C4-2B (cell line): ENCODE results near the gene CDK5RAP1.

Experiments
- ZFX ChIP-seq: fragments of 450-650 bp; IDR thresholded peaks from 2 replicates; pipeline ENCODE4 v1.6.1; 2017
- TF ChIP-seq, protein P1 (sequence below): fragments of 450-650 bp; conservative IDR thresholded peaks from 2 replicates; pipeline ENCODE4 v1.5.1; 2017; ENCODE audit warnings: mild to moderate bottlenecking

DNA sequence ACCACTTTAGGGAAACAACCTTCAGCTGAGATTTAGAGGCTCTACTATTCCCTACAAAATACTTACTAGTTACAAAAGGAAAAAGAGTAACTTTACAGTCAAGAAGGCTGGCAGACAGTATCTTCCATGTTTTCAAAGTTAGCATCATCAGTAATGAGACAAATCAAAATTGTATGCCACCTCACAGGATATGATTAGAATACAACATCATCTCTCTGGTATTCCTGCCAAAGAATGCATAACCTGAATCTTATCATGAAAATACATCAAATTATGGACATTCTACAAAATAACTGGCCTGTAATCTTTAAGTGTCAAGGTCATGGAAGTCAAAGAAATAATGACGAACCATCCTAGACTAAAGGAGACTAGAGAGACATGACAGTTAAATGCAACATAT lies 38.4 kb downstream of the CDK5RAP1 start:
- TF ChIP-seq, protein P1, sequence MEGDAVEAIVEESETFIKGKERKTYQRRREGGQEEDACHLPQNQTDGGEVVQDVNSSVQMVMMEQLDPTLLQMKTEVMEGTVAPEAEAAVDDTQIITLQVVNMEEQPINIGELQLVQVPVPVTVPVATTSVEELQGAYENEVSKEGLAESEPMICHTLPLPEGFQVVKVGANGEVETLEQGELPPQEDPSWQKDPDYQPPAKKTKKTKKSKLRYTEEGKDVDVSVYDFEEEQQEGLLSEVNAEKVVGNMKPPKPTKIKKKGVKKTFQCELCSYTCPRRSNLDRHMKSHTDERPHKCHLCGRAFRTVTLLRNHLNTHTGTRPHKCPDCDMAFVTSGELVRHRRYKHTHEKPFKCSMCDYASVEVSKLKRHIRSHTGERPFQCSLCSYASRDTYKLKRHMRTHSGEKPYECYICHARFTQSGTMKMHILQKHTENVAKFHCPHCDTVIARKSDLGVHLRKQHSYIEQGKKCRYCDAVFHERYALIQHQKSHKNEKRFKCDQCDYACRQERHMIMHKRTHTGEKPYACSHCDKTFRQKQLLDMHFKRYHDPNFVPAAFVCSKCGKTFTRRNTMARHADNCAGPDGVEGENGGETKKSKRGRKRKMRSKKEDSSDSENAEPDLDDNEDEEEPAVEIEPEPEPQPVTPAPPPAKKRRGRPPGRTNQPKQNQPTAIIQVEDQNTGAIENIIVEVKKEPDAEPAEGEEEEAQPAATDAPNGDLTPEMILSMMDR, result no peak
- TF ChIP-seq ZFX, result no peak
